WERI-Rb-1 (cell line): ENCODE results near the gene RPS14.

Experiments
- DNase-seq: peaks from one replicate; pipeline ENCODE4 v3.0.0-alpha.2; 2020
- H3K27ac ChIP-seq: fragments of 250-450 bp; sonication (Bioruptor Pico); 2 replicates; pipeline ENCODE4 v1.5.1; 2020; ENCODE audit warnings: mild to moderate bottlenecking, moderate library complexity
- H3K27me3 ChIP-seq: fragments of 250-450 bp; sonication (Bioruptor Pico); 2 replicates; pipeline ENCODE4 v1.5.1; 2021; ENCODE audit warnings: mild to moderate bottlenecking, low read depth, moderate library complexity; ENCODE audit not compliant: insufficient read depth, severe bottlenecking
- H3K36me3 ChIP-seq: fragments of 250-450 bp; sonication (Bioruptor Pico); 2 replicates; pipeline ENCODE4 v1.5.1; 2020; ENCODE audit warnings: mild to moderate bottlenecking, moderate library complexity
- H3K4me3 ChIP-seq: 2 replicates; pipeline ENCODE4 v1.5.1; 2011; ENCODE audit warnings: low read depth, mild to moderate bottlenecking, control low read depth, low read length
- H3K9me3 ChIP-seq: fragments of 250-450 bp; sonication (Bioruptor Pico); 2 replicates; pipeline ENCODE4 v1.5.1; 2021; ENCODE audit warnings: mild to moderate bottlenecking, moderate library complexity; ENCODE audit not compliant: severe bottlenecking
- TF ChIP-seq, protein P1 (sequence below): IDR thresholded peaks from 2 replicates; pipeline ENCODE4 v1.5.1; 2011; ENCODE audit warnings: low read depth, mild to moderate bottlenecking, control low read depth, inconsistent platforms, low read length

RPS14 gene

GRCh38 chr5:150441813-150442698 is 7.5 kb downstream of the RPS14 start:
- Histone ChIP-seq H3K36me3 (peaks cover 46% of the 10 kb centered on the region), H3K27ac (no peak overlapping the region), H3K27me3 (no peaks in the 10 kb centered on the region), H3K9me3 (no peaks in the 10 kb centered on the region), H3K4me3 (no peak overlapping the region)
- TF ChIP-seq, protein P1, sequence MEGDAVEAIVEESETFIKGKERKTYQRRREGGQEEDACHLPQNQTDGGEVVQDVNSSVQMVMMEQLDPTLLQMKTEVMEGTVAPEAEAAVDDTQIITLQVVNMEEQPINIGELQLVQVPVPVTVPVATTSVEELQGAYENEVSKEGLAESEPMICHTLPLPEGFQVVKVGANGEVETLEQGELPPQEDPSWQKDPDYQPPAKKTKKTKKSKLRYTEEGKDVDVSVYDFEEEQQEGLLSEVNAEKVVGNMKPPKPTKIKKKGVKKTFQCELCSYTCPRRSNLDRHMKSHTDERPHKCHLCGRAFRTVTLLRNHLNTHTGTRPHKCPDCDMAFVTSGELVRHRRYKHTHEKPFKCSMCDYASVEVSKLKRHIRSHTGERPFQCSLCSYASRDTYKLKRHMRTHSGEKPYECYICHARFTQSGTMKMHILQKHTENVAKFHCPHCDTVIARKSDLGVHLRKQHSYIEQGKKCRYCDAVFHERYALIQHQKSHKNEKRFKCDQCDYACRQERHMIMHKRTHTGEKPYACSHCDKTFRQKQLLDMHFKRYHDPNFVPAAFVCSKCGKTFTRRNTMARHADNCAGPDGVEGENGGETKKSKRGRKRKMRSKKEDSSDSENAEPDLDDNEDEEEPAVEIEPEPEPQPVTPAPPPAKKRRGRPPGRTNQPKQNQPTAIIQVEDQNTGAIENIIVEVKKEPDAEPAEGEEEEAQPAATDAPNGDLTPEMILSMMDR, result no peak
- DNase-seq, result no peak

GRCh38 chr5:150440948-150441812 is 8.4 kb downstream of the RPS14 start:
- H3K36me3 ChIP-seq, result peaks cover 38% of the 10 kb centered on the region
- no peaks in the 10 kb centered on the region for H3K27me3 ChIP-seq
- no peak overlapping the region for H3K4me3 ChIP-seq
- H3K27ac ChIP-seq, result no peak overlapping the region
- TF ChIP-seq, protein P1, result no peak
- H3K9me3 ChIP-seq, result no peaks in the 10 kb centered on the region
- no peak for DNase-seq

DNA sequence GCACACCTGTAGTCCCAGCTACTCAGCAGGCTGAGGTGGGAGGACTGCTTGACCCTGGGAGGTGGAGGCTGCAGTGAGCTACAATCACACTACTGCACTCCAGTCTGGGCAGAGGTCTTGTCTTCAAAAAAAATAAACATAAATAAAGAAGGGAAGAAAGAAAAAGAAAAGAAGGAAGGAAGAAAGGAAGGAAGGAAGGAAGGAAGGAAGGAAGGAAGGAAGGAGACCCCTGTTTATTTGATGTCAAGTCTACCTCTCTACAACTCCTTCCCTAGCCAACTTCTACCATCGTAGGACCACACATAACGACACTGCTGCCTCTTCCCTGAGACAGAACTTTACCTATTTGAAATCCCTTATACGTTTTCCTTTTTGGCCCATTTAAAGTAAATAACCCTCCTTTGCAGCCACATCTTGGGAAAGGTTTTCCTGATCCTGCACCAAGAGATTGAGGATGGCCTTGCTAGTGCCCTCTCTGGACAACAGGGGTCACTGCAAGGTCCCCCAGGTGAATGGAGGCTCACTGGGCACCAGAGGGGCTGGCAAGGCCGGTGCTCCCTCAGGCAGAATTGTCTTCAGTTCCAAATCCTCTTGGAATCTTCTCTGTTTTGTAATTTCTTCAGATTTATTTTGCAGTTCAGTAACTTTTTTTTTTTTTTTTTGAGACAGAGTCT is 10.5 kb downstream of the RPS14 start:
- H3K27ac ChIP-seq, result no peak overlapping the region
- TF ChIP-seq, protein P1, result peak; percentile 77
- no peaks in the 10 kb centered on the region for H3K9me3 ChIP-seq
- no peak overlapping the region for H3K4me3 ChIP-seq
- peaks cover 16% of the 10 kb centered on the region for H3K36me3 ChIP-seq
- H3K27me3 ChIP-seq, result no peaks in the 10 kb centered on the region
- peak; percentile 58 for DNase-seq

DNA sequence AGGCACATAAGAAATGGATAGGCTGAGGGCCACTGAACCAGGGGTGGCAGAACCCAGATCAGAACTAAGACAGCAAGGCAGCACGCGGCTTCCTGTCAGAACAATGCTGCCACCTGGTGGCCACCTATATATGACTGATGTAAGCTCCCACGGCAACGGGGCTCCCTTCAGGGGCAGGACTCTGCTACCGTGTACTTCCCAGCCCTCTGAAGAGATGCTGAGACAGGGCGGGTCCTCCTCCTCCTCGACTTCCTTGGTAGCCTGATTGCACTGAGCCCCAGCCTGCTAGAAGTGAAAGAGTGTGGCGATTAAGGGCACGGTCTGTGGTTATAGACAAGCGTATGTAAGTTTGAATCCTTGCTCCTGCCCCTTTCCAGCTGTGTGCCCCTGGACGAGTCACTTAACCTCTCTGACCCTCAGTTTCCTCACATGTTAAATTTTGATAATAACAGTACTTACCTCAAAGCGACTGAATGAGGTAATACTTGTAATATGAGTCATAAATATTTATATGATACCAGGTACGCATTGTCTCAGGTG is 13.3 kb downstream of the RPS14 start:
- Histone ChIP-seq H3K9me3 (no peaks in the 10 kb centered on the region), H3K36me3 (no peaks in the 10 kb centered on the region)

DNA sequence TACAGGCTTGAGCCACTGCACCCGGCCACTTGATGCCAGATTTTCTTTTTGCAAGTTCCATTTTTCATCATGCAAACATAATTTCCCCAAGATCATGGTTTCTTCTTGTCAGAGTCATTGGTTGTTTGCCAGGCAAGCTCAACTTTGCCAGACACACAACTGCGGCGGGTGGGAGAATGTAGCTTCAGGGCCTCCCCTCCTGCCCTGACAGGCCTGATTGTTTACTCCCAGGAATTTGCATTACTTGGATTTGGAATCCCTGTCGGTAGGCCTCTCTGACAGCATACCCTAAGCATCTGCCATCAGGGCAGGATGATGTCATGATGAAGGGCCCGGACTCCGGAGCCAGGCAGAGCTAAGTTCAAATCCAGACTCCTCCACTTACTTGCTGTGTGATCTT is 15.1 kb downstream of the RPS14 start:
- no peak overlapping the region for H3K4me3 ChIP-seq
- DNase-seq, result peak; percentile 44
- H3K27ac ChIP-seq, result no peak overlapping the region
- H3K36me3 ChIP-seq, result no peaks in the 10 kb centered on the region
- H3K27me3 ChIP-seq, result no peaks in the 10 kb centered on the region
- TF ChIP-seq, protein P1, result no peak
- no peaks in the 10 kb centered on the region for H3K9me3 ChIP-seq

More for the DNA sequence above, 13.3 kb downstream of the RPS14 start:
- Histone ChIP-seq H3K27me3 (no peaks in the 10 kb centered on the region), H3K27ac (no peak overlapping the region), H3K4me3 (no peak overlapping the region)
- TF ChIP-seq, protein P1, result peak; percentile 90
- DNase-seq, result peak; percentile 91
